K562 (cell line): Measurements from ENCODE around the gene F12. TPM values are rescaled to one million over a fixed set of nuclear protein-coding genes. Genes with fewer than 3 reads are reported as not detected.

Source experiments
- ATAC-seq: fragments of 200-7000 bp; cut with Tn5 transposase; 3 replicates; pipeline ENCODE4 v1.9.1; 2020; ENCODE audit warnings: moderate library complexity
- BruUV-seq: library from RNA; stranded (reverse); fragments of 400-500 nt; replicated peaks from 2 replicates; lab custom pipeline; 2021; lab: Mats Ljungman, UMichigan
- CTCF ChIA-PET: fragments of 300-600 bp; formaldehyde crosslinking; extraction: SDS; loops from one replicate; lab custom pipeline; 2021; ENCODE audit warnings: low intra/inter-chr PET ratio; lab: Yijun Ruan, JAX
- POLR2A ChIA-PET: fragments of 300-600, 350-650 bp; sonication (Branson Sonifier 250); formaldehyde crosslinking; extraction: SDS; loops from one replicate; lab custom pipeline; 2021; ENCODE audit warnings: antibody characterized with exemption, inconsistent platforms; lab: Yijun Ruan, JAX
- DNase-seq, 4 experiments: peaks; one replicate each; pipeline versions ENCODE4 v3.0.0 to v3.0.0-alpha.2; 2011 to 2018; ENCODE audit warnings: low spot score in 3 of 4, mixed read lengths in 3 of 4; ENCODE audit errors: extremely low read depth in 1 of 4
- FAIRE-seq: peaks from 2 replicates; lab custom pipeline; 2011; peaks lifted over from hg19 to GRCh38; lab: Jason Lieb, UNC
- H2AFZ ChIP-seq: 2 replicates; pipeline ENCODE4 v1.6.0; 2011; ENCODE audit warnings: low read depth, low read length, control low read depth, inconsistent platforms
- H3K27ac ChIP-seq: fragments of 200-600 bp; 3 replicates; pipeline ENCODE4 v1.8.0; 2011; ENCODE audit warnings: low read depth, mild to moderate bottlenecking, control low read depth, inconsistent platforms, low read length, moderate library complexity, mixed read lengths; ENCODE audit errors: extremely low read depth
- H3K27me3 ChIP-seq, 2 experiments: fragments of 300-600 bp in 1 of 2; 2 replicates in 1 of 2; 3 replicates in 1 of 2; pipeline versions ENCODE4 v1.6.0 to v1.8.0; 2011; ENCODE audit warnings: inconsistent platforms in 2 of 2, low read length in 2 of 2, mild to moderate bottlenecking in 1 of 2, mixed read lengths in 1 of 2, moderate library complexity in 1 of 2; ENCODE audit not compliant: control insufficient read depth in 2 of 2, insufficient read depth in 2 of 2
- H3K36me3 ChIP-seq: fragments of 300-600 bp; 3 replicates; pipeline ENCODE4 v1.8.0; 2011; ENCODE audit warnings: mild to moderate bottlenecking, low read length, inconsistent platforms; ENCODE audit not compliant: control insufficient read depth, insufficient read depth
- H3K4me1 ChIP-seq, 2 experiments: fragments of 200-600 bp in 1 of 2; replicated peaks in 1 of 2; 2 replicates in 1 of 2; 3 replicates in 1 of 2; pipeline versions ENCODE4 v1.5.1 to v1.8.0; 2011; ENCODE audit warnings: inconsistent platforms in 2 of 2, low read length in 2 of 2, mild to moderate bottlenecking in 1 of 2, mixed read lengths in 1 of 2, moderate library complexity in 1 of 2; ENCODE audit not compliant: control insufficient read depth in 2 of 2, insufficient read depth in 2 of 2
- H3K4me2 ChIP-seq: 2 replicates; pipeline ENCODE4 v1.6.1; 2011; ENCODE audit warnings: low read length, control low read depth, inconsistent platforms, mixed read lengths; ENCODE audit not compliant: insufficient read depth
- H3K4me3 ChIP-seq: fragments of 200-600 bp; sonication (generic), shearing (Covaris generic); 2 replicates; pipeline ENCODE4 v1.5.1; 2016; ENCODE audit warnings: control low read depth, inconsistent platforms
- H3K79me2 ChIP-seq: fragments of 200-600 bp; 3 replicates; pipeline ENCODE4 v1.8.0; 2011; ENCODE audit warnings: low read length, inconsistent platforms; ENCODE audit not compliant: control insufficient read depth, insufficient read depth
- H3K9ac ChIP-seq, 2 experiments: 2 replicates each; pipeline versions ENCODE4 v1.6.0 to v1.6.1; 2011; ENCODE audit warnings: low read depth in 2 of 2, low read length in 2 of 2, control low read depth in 1 of 2, inconsistent platforms in 1 of 2, mild to moderate bottlenecking in 1 of 2, mixed read lengths in 1 of 2; ENCODE audit not compliant: insufficient read depth in 1 of 2
- H3K9me1 ChIP-seq: one replicate; pipeline ENCODE4 v1.6.0; 2011; ENCODE audit warnings: inconsistent platforms, mild to moderate bottlenecking, low read length, moderate library complexity; ENCODE audit not compliant: control insufficient read depth, insufficient read depth
- H3K9me3 ChIP-seq: replicated peaks from 2 replicates; pipeline ENCODE4 v1.5.1; 2011; ENCODE audit warnings: low read depth, low read length, inconsistent platforms; ENCODE audit not compliant: control insufficient read depth, insufficient read depth
- H4K20me1 ChIP-seq: replicated peaks from 2 replicates; pipeline ENCODE4 v1.6.1; 2011; ENCODE audit warnings: low read length, inconsistent platforms, mixed read lengths; ENCODE audit not compliant: control insufficient read depth, insufficient read depth
- FOXJ3 ChIP-seq: sonication (generic); formaldehyde crosslinking; IDR thresholded peaks from 2 replicates; pipeline ENCODE4 v1.4.0; 2020; ENCODE audit warnings: mild to moderate bottlenecking, missing genetic modification reagents
- GABPB2 ChIP-seq: fragments of 250-450 bp; sonication (Bioruptor Pico); conservative IDR thresholded peaks from 2 replicates; pipeline ENCODE4 v1.5.1; 2021; ENCODE audit warnings: mild to moderate bottlenecking
- GATAD2A ChIP-seq: fragments of 450-650 bp; IDR thresholded peaks from 2 replicates; pipeline ENCODE4 v1.6.1; 2017
- MTA2 ChIP-seq: fragments of 450-650 bp; IDR thresholded peaks from 2 replicates; pipeline ENCODE4 v1.6.1; 2016; ENCODE audit warnings: low read depth
- NCOA6 ChIP-seq: fragments of 450-650 bp; IDR thresholded peaks from 2 replicates; pipeline ENCODE4 v1.6.1; 2017; ENCODE audit warnings: mild to moderate bottlenecking
- NRF1 ChIP-seq, 2 experiments: fragments of 450-650 bp; IDR thresholded peaks in 1 of 2; conservative IDR thresholded peaks in 1 of 2; 2 replicates each; pipeline ENCODE4 v1.6.1; 2014; ENCODE audit warnings: mild to moderate bottlenecking in 2 of 2
- PRPF4 ChIP-seq: fragments of 200-400 bp; formaldehyde crosslinking; IDR thresholded peaks from one replicate; pipeline ENCODE4 v1.6.1; 2017; ENCODE audit warnings: low read length, low read depth, mild to moderate bottlenecking; ENCODE audit not compliant: insufficient read depth, poor library complexity, severe bottlenecking
- ZKSCAN8 ChIP-seq: fragments of 200-800 bp; sonication (Bioruptor generic); IDR thresholded peaks from 2 replicates; pipeline ENCODE4 v1.6.1; 2016; ENCODE audit warnings: missing genetic modification characterization, missing compliant biosample characterization
- ZNF12 ChIP-seq: sonication (generic); formaldehyde crosslinking; IDR thresholded peaks from 2 replicates; pipeline ENCODE4 v1.4.0; 2020; ENCODE audit warnings: mild to moderate bottlenecking, missing genetic modification reagents
- ZNF583 ChIP-seq: fragments of 250-450 bp; sonication (Bioruptor Pico); IDR thresholded peaks from 2 replicates; pipeline ENCODE4 v1.4.0; 2020
- WGBS: fragments of 100-300 bp; shearing (Covaris generic); methylation state at CpG from one replicate; pipeline ENCODE4 v1.1.6; 2016; ENCODE audit warnings: low coverage, mixed read lengths; ENCODE audit not compliant: insufficient coverage; ENCODE audit errors: missing lambda C conversion rate; 5-methylcytosine and 5-hydroxymethylcytosine counted together
- in situ Hi-C: fragments of 300-500 bp; cut with MboI; formaldehyde crosslinking; loops from 4 replicates; pipeline ENCODE4 v1.15.0; 2018; ENCODE audit warnings: inconsistent platforms, mixed read lengths
- intact Hi-C: fragments of 100-400 bp; cut with micrococcal nuclease; formaldehyde crosslinking; loops from 2 replicates; pipeline ENCODE4 v1.14.2; 2022
- polyA plus RNA-seq, 8 experiments: library from polyadenylated mRNA; depleted of rRNA in 4 of 8; stranded (reverse) in 5 of 8; unstranded in 3 of 8; fragments of >200 nt; fragmentation: Nextera tagmentation in 2 of 8; fragmentation: Illumina TruSeq in 1 of 8; extraction: Ambion mirVana in 2 of 8; extraction: Trizol in 1 of 8; gene quantifications; 2 replicates each; pipeline versions ENCODE4 v1.2.1 to v1.2.3, GENCODE V29; 2011 to 2014; ENCODE audit warnings: inconsistent platforms in 1 of 8, missing spikeins in 1 of 8
- total RNA-seq, 7 experiments: library from RNA; depleted of rRNA in 6 of 7; stranded (reverse); fragments of >200 nt in 6 of 7; fragmentation: Illumina TruSeq in 2 of 7; extraction: Trizol in 2 of 7; gene quantifications; 2 replicates each; pipeline versions ENCODE4 v1.2.1 to v1.2.3, GENCODE V29; 2011 to 2021; ENCODE audit warnings: low replicate concordance in 1 of 7
- TF ChIP-seq, protein P1 (sequence below): fragments of 250-450 bp; sonication (Bioruptor Pico); IDR thresholded peaks from 2 replicates; pipeline ENCODE4 v1.5.0; 2020; ENCODE audit warnings: mild to moderate bottlenecking
- TF ChIP-seq, protein P2 (sequence below): sonication (generic); formaldehyde crosslinking; IDR thresholded peaks from 2 replicates; pipeline ENCODE4 v1.8.1; 2023; ENCODE audit warnings: mild to moderate bottlenecking, missing genetic modification reagents
- TF ChIP-seq, protein P3 (sequence below), 2 experiments: fragments of 450-650 bp; IDR thresholded peaks; 2 replicates each; pipeline ENCODE4 v1.6.1; 2016
- TF ChIP-seq, protein P4 (sequence below): fragments of 450-650 bp; formaldehyde crosslinking; IDR thresholded peaks from 2 replicates; pipeline ENCODE4 v1.4.0; 2022; ENCODE audit warnings: mild to moderate bottlenecking, moderate library complexity

Gene F12
- total and polyA plus RNA-seq, 9 of the 15 experiments (the other 6 are each of a cell fraction or from before 2014, with no cell fraction given), result 0.59 to 18.3 (median 3.6) TPM

DNA sequence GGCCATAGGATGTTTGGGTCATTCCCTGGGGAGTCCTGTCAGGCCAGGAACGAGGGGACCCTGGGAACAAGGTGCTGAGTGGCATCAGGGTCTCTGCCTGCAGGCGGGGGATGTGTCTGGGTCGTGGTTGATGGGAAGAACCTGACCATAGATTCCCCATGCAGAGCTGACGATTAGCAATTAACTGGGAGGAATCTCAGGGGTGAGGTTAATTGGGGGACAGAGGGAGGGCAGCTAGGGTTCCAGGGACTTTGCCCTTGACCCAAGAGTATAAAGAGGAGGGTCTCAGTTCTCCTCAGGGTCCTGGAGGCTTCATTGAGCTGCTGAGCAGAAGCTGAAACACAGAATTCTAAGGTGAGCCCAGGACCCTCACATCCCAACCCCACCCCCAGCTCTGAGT, 25.2 kb downstream of the F12 start, which contains the start of gene SLC34A1 (continued):
- TF ChIP-seq, protein P1, sequence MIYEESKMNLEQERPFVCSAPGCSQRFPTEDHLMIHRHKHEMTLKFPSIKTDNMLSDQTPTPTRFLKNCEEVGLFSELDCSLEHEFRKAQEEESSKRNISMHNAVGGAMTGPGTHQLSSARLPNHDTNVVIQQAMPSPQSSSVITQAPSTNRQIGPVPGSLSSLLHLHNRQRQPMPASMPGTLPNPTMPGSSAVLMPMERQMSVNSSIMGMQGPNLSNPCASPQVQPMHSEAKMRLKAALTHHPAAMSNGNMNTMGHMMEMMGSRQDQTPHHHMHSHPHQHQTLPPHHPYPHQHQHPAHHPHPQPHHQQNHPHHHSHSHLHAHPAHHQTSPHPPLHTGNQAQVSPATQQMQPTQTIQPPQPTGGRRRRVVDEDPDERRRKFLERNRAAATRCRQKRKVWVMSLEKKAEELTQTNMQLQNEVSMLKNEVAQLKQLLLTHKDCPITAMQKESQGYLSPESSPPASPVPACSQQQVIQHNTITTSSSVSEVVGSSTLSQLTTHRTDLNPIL, result no peak

DNA sequence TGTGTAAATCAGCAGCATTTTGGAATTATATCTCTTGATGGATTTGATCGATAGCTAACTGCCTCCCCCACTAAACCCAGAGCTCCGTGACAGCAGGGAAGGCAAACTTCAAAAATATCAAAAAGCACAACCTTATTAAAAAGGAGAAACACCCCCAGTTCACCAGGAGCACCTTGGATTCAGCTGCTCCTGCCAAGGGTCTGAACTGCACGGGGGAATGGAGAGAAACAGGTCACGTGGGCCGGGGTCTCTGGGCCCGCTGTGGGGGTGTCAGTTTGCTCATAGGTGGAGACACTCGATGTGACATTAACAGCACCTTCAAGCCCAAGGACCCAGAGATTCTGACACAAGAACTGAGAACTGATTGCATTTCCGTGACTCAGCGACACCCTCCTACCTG, 26.2 kb downstream of the F12 start:
- TF ChIP-seq NRF1 (conservative IDR thresholded peaks at IDR 0.05 in 1 of 2, IDR thresholded peaks at IDR 0.05 in 1 of 2) (no peak), ZNF12 (CRISPR knock-in tag) (no peak), GABPB2 (CRISPR knock-in tag) (no peak), FOXJ3 (CRISPR knock-in tag) (no peak), PRPF4 (no peak), MTA2 (no peak), GATAD2A (no peak), NCOA6 (no peak), ZNF583 (CRISPR knock-in tag) (no peak), ZKSCAN8 (CRISPR knock-in tag) (no peak)
- TF ChIP-seq, protein P2, sequence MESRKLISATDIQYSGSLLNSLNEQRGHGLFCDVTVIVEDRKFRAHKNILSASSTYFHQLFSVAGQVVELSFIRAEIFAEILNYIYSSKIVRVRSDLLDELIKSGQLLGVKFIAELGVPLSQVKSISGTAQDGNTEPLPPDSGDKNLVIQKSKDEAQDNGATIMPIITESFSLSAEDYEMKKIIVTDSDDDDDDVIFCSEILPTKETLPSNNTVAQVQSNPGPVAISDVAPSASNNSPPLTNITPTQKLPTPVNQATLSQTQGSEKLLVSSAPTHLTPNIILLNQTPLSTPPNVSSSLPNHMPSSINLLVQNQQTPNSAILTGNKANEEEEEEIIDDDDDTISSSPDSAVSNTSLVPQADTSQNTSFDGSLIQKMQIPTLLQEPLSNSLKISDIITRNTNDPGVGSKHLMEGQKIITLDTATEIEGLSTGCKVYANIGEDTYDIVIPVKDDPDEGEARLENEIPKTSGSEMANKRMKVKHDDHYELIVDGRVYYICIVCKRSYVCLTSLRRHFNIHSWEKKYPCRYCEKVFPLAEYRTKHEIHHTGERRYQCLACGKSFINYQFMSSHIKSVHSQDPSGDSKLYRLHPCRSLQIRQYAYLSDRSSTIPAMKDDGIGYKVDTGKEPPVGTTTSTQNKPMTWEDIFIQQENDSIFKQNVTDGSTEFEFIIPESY (CRISPR knock-in tag), result no peak
- TF ChIP-seq, protein P3, sequence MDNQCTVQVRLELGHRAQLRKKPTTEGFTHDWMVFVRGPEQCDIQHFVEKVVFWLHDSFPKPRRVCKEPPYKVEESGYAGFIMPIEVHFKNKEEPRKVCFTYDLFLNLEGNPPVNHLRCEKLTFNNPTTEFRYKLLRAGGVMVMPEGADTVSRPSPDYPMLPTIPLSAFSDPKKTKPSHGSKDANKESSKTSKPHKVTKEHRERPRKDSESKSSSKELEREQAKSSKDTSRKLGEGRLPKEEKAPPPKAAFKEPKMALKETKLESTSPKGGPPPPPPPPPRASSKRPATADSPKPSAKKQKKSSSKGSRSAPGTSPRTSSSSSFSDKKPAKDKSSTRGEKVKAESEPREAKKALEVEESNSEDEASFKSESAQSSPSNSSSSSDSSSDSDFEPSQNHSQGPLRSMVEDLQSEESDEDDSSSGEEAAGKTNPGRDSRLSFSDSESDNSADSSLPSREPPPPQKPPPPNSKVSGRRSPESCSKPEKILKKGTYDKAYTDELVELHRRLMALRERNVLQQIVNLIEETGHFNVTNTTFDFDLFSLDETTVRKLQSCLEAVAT (IDR thresholded peaks at IDR 0.05), result no peak
- TF ChIP-seq, protein P1, result no peak
- TF ChIP-seq, protein P4, sequence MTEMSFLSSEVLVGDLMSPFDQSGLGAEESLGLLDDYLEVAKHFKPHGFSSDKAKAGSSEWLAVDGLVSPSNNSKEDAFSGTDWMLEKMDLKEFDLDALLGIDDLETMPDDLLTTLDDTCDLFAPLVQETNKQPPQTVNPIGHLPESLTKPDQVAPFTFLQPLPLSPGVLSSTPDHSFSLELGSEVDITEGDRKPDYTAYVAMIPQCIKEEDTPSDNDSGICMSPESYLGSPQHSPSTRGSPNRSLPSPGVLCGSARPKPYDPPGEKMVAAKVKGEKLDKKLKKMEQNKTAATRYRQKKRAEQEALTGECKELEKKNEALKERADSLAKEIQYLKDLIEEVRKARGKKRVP (CRISPR knock-in tag), result no peak
- TF ChIP-seq, all 486 proteins: peak for 0
- Histone ChIP-seq H3K4me3 (no peak overlapping the region), H3K9ac (no peak overlapping the region; a peak in 1 of 4 replicates), H3K4me1 (peaks cover 14 to 36% of the 10 kb centered on the region in 2 experiments), H3K79me2 (no peaks in the 10 kb centered on the region), H2AFZ (no peak overlapping the region), H3K36me3 (no peaks in the 10 kb centered on the region), H3K27ac (no peak overlapping the region), H3K9me3 (no peaks in the 10 kb centered on the region), H3K4me2 (no peak overlapping the region), H4K20me1 (no peaks in the 10 kb centered on the region), H3K27me3 (peaks cover 0 to 12% of the 10 kb centered on the region in 2 experiments; a peak in 2 of 5 replicates), H3K9me1 (peaks cover 2% of the 10 kb centered on the region)
- intact Hi-C loops (no loop called here), in situ Hi-C loops (no loop called here)
- FAIRE-seq, result no peak
- ChIA-PET POLR2A (interaction anchor here (0.7 to 1.0 kb wide), 5 partner anchors 10 to 41 kb away, joined by 3 to 6 read pairs (median 3); no protein-coding TSS in a partner anchor), CTCF (no interaction called here)
- 58% methylated on average over 9 of the region's 9 CpGs for WGBS
- DNase-seq, result no peak
- ATAC-seq, result no peak
- no TSS peak for BruUV-seq
